Endodermal cell (in vitro differentiated cells): ENCODE measurements around the gene HAP1. TPM values are rescaled to one million over a fixed set of nuclear protein-coding genes. Genes with fewer than 3 reads are reported as not detected.
"Not testable (repeated sequence)": the region's sequence is repeated elsewhere in the genome, so short reads cannot be mapped to it uniquely, and the experiment has no call there.

Experiments
- DNase-seq: peaks from one replicate; pipeline ENCODE4 v3.0.0-alpha.2; 2017
- H3K27ac ChIP-seq: 2 replicates; pipeline ENCODE4 v1.5.1; 2013; ENCODE audit warnings: mild to moderate bottlenecking, low read depth, low read length, moderate library complexity
- H3K27me3 ChIP-seq: 2 replicates; pipeline ENCODE4 v1.6.1; 2013; ENCODE audit warnings: mild to moderate bottlenecking, low read length, moderate library complexity; ENCODE audit not compliant: insufficient read depth, control insufficient read depth, poor library complexity, severe bottlenecking
- H3K36me3 ChIP-seq: 2 replicates; pipeline ENCODE4 v1.7.0; 2013; ENCODE audit warnings: mild to moderate bottlenecking, low read length, moderate library complexity; ENCODE audit not compliant: control insufficient read depth, insufficient read depth
- H3K4me1 ChIP-seq: one replicate; pipeline ENCODE4 v1.7.0; 2013; ENCODE audit warnings: low read length; ENCODE audit not compliant: control insufficient read depth, insufficient read depth
- H3K4me3 ChIP-seq: 2 replicates; pipeline ENCODE4 v1.5.1; 2013; ENCODE audit warnings: mild to moderate bottlenecking, low read length, moderate library complexity
- H3K9ac ChIP-seq: 2 replicates; pipeline ENCODE4 v1.6.1; 2013; ENCODE audit warnings: mild to moderate bottlenecking, low read length, moderate library complexity; ENCODE audit not compliant: poor library complexity, severe bottlenecking; ENCODE audit errors: extremely low read depth
- H3K9me3 ChIP-seq: 2 replicates; pipeline ENCODE4 v1.6.1; 2013; ENCODE audit warnings: mild to moderate bottlenecking, low read length, moderate library complexity; ENCODE audit not compliant: control insufficient read depth
- H3K27ac Mint-ChIP-seq: 2 replicates; pipeline ENCODE4 v1.8.0; 2020; ENCODE audit warnings: mixed read lengths
- H3K27me3 Mint-ChIP-seq: 2 replicates; pipeline ENCODE4 v1.8.0; 2021; ENCODE audit warnings: mild to moderate bottlenecking, mixed read lengths; ENCODE audit not compliant: insufficient read depth
- H3K36me3 Mint-ChIP-seq: 2 replicates; pipeline ENCODE4 v1.8.0; 2020; ENCODE audit warnings: low read depth, mixed read lengths
- H3K4me1 Mint-ChIP-seq: 2 replicates; pipeline ENCODE4 v1.8.0; 2020; ENCODE audit warnings: mixed read lengths
- H3K4me3 Mint-ChIP-seq: 2 replicates; pipeline ENCODE4 v1.8.0; 2020; ENCODE audit warnings: mild to moderate bottlenecking, moderate library complexity, mixed read lengths
- H3K9me3 Mint-ChIP-seq: 2 replicates; pipeline ENCODE4 v1.8.0; 2020; ENCODE audit warnings: mild to moderate bottlenecking, mixed read lengths
- WGBS, 2 experiments: methylation state at CpG; one replicate each; pipeline versions ENCODE4 v1.1.5 to v1.1.7; 2013; ENCODE audit warnings: missing lambda C conversion rate in 2 of 2, mixed read lengths in 1 of 2; ENCODE audit not compliant: insufficient coverage in 1 of 2, insufficient read length in 1 of 2; 5-methylcytosine and 5-hydroxymethylcytosine counted together
- total RNA-seq, 2 donors: library from RNA; stranded (reverse); fragmentation: NEBNext Ultra II Directional in 1 of 2; extraction: Animal tissue kit (Norgen Biotek cat#: 25700) in 1 of 2; gene quantifications; 2 replicates in 1 of 2; 3 replicates in 1 of 2; pipeline ENCODE4 v1.2.1, GENCODE V29; 2021
- TF ChIP-seq, protein P1 (sequence below): fragments of 200-600 bp; sonication (generic); conservative IDR thresholded peaks from 2 replicates; pipeline ENCODE4 v1.5.0; 2021; ENCODE audit warnings: antibody characterized with exemption, mild to moderate bottlenecking

Gene HAP1
- total RNA-seq, 2 donors from 2014 or later, result 1.7 TPM

DNA sequence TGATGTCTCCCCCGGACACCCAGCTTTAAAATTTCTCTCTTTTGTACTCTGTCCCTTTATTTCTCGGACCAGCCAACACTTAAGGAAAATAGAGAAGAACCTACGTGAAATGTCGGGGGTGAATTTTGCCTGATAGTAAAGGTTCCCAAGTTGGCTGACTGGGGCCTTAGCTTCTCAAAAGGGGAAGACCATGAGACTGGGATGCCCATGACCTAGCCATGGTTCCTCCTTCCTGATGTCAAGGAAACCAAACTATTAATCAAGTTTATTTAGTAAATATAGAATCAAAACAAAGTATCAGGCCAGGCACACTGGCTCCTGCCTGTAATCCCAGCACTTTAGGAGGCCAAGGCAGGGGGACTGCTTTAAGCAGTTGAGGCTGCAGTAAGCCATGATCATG, 48.2 kb downstream of the HAP1 start:
- peaks cover 10% of the 10 kb centered on the region for H3K27me3 Mint-ChIP-seq
- Histone ChIP-seq H3K9me3 (peaks cover 7% of the 10 kb centered on the region), H3K9ac (no peak overlapping the region), H3K4me3 (no peak overlapping the region), H3K36me3 (peaks cover 20% of the 10 kb centered on the region), H3K4me1 (no peaks in the 10 kb centered on the region), H3K27ac (no peak overlapping the region), H3K27me3 (no peaks in the 10 kb centered on the region)
- WGBS, 2 experiments, result 92% methylated on average over 4 of the region's 4 CpGs; no CpG with 5 or more reads in 1 of the 2 experiments
- DNase-seq, result no peak
- peaks cover 23% of the 10 kb centered on the region for H3K9me3 Mint-ChIP-seq
- peaks cover 19% of the 10 kb centered on the region for H3K36me3 Mint-ChIP-seq
- no peak overlapping the region for H3K4me3 Mint-ChIP-seq
- peaks cover 9% of the 10 kb centered on the region for H3K4me1 Mint-ChIP-seq
- TF ChIP-seq, protein P1, sequence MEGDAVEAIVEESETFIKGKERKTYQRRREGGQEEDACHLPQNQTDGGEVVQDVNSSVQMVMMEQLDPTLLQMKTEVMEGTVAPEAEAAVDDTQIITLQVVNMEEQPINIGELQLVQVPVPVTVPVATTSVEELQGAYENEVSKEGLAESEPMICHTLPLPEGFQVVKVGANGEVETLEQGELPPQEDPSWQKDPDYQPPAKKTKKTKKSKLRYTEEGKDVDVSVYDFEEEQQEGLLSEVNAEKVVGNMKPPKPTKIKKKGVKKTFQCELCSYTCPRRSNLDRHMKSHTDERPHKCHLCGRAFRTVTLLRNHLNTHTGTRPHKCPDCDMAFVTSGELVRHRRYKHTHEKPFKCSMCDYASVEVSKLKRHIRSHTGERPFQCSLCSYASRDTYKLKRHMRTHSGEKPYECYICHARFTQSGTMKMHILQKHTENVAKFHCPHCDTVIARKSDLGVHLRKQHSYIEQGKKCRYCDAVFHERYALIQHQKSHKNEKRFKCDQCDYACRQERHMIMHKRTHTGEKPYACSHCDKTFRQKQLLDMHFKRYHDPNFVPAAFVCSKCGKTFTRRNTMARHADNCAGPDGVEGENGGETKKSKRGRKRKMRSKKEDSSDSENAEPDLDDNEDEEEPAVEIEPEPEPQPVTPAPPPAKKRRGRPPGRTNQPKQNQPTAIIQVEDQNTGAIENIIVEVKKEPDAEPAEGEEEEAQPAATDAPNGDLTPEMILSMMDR, result no peak
- H3K27ac Mint-ChIP-seq, result no peak overlapping the region

DNA sequence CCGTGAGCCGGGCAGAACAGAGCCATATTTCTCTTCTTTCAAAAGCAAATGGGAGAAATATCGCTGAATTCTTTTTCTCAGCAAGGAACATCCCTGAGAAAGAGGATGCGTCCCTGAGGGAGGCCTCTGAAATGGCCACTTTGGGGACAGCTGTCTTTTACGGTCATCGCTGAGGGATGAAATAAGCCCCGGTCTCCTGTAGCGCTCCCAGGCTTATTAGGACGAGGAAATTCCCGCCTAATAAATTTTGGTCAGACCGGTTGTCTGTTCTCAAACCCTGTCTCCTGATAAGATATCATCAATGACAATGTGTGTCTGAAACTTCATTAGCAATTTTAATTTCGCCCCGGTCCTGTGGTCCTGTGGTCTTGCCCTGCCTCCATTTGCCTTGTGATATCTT, 48.7 kb downstream of the HAP1 start:
- not testable (repeated sequence) for H3K4me1 Mint-ChIP-seq, H3K27ac Mint-ChIP-seq, H3K4me3 Mint-ChIP-seq, H3K27ac ChIP-seq, H3K9ac ChIP-seq, H3K9me3 ChIP-seq, H3K4me1 ChIP-seq, H3K27me3 ChIP-seq, H3K4me3 ChIP-seq
- peak; percentile 42 for DNase-seq
- peaks cover 10% of the 10 kb centered on the region for H3K27me3 Mint-ChIP-seq
- peaks cover 14% of the 10 kb centered on the region for H3K36me3 ChIP-seq
- WGBS, 2 experiments, result 91 to 92% methylated on average over 11 to 13 of the region's 13 CpGs
- H3K36me3 Mint-ChIP-seq, result peaks cover 14% of the 10 kb centered on the region
- H3K9me3 Mint-ChIP-seq, result peaks cover 23% of the 10 kb centered on the region

DNA sequence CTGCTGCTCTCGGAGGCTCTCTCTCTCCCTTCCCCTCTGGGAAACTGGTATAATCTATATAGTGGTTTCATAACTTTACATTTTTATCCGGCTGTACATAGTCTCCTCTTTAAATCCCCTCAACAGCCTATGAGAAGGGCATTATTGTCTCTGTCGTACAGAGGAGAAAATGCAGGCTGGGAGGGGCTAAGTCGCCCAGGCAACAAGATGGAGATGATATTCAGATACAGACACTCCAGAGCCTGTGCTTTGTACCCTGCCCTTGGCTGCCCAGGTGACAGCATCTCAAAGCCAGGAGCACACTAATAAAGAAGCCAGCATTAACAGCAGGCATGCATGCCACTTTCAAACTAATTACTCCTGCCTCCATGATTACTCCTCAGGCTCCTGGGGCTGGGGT, 50.4 kb downstream of the HAP1 start:
- peak; percentile 41 for DNase-seq
- Histone ChIP-seq H3K4me1 (no peaks in the 10 kb centered on the region), H3K9ac (no peak overlapping the region), H3K27me3 (no peaks in the 10 kb centered on the region), H3K36me3 (no peaks in the 10 kb centered on the region), H3K4me3 (no peak overlapping the region), H3K27ac (no peak overlapping the region), H3K9me3 (peaks cover 7% of the 10 kb centered on the region)
- Mint-ChIP-seq H3K4me1 (peaks cover 13% of the 10 kb centered on the region), H3K4me3 (no peak overlapping the region), H3K36me3 (no peaks in the 10 kb centered on the region), H3K27ac (no peak overlapping the region), H3K9me3 (peaks cover 23% of the 10 kb centered on the region), H3K27me3 (peaks cover 10% of the 10 kb centered on the region)
- 75 to 81% methylated on average over 2 to 4 of the region's 4 CpGs for WGBS, 2 experiments
- TF ChIP-seq, protein P1, result no peak

DNA sequence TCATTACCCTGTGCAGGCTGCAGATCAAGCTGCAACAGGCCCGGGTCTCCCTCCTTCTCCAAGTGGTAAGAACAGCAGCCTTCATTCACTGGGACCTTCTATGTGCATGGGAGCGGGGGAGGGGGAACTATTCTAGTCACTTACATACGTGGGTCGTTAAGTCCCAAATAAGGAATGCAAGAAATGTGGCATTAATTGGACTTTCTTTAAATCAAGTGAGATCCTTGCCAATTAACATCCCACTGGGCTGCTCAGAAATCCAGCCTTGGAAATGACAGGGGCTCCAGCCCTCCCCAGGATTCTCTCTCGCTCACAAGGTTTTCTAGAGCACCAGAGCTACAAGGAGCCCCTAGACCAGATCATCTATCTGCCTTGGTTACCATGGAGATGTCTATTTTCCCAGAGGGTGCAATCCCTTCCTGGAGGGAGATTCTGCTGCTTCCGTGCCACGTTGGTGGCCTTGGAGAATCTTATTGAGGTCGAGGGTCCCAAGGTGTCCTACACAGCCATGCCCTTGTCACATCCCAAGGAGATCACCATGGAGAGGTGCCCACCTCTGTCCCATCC, 50.9 kb downstream of the HAP1 start:
- H3K27ac ChIP-seq, result no peak overlapping the region
- H3K4me3 ChIP-seq, result no peak overlapping the region
- no peak overlapping the region for H3K9ac ChIP-seq
- no peaks in the 10 kb centered on the region for H3K36me3 Mint-ChIP-seq
- peaks cover 10% of the 10 kb centered on the region for H3K27me3 Mint-ChIP-seq
- no peaks in the 10 kb centered on the region for H3K4me1 ChIP-seq
- DNase-seq, result peak; percentile 47
- TF ChIP-seq, protein P1, result no peak
- H3K27me3 ChIP-seq, result no peaks in the 10 kb centered on the region
- WGBS, 2 experiments, result 85 to 89% methylated on average over 4 to 8 of the region's 8 CpGs
- no peaks in the 10 kb centered on the region for H3K36me3 ChIP-seq
- H3K4me1 Mint-ChIP-seq, result peaks cover 18% of the 10 kb centered on the region
- peaks cover 7% of the 10 kb centered on the region for H3K9me3 ChIP-seq
- no peak overlapping the region for H3K4me3 Mint-ChIP-seq
- H3K27ac Mint-ChIP-seq, result no peak overlapping the region
- peaks cover 23% of the 10 kb centered on the region for H3K9me3 Mint-ChIP-seq
